ENCODE data around the gene LNX1. TPM values are rescaled to one million over a fixed set of nuclear protein-coding genes. Genes with fewer than 3 reads are reported as not detected.

LNX1 gene
- total and polyA plus RNA-seq, 2 of the 13 experiments (the other 11 are each of a cell fraction or from before 2014, with no cell fraction given), result 0.49 TPM

DNA sequence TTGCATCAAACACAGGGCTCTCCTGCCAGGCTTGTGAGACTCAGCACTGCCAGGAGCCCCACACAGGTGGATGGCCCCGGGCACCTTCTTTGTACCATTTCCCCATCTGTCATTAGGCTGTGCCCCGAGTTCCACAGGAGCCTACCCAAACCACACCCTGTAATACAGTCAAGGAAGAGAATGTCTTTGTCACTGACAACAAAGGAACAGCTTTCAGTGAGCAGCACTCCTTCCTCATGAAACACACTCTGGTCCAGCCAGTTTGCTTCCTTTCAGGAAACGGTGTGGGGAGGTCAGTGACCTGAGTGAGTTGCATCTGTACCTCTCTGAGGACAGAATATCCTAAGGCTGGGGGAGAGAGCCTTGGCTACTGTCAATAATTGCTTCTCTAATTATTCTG lies 53.7 kb downstream of the LNX1 start:
- FAIRE-seq (no peak), ATAC-seq (no peak), DNase-seq (ENCODE audit: low spot score) (no peak)
- H3K4me3 ChIP-seq (replicated peaks in 1 of 3; ENCODE audit: insufficient read depth in 1 of 3, low read depth in 2 of 3, low read length in 3 of 3), result no peak overlapping the region
- POLR2A ChIA-PET, result no interaction called here
- no peak overlapping the region for H3K27ac ChIP-seq (ENCODE audit: extremely low read length, insufficient read depth, low read length)
- H3K9me3 ChIP-seq (ENCODE audit: low read length), result no peaks in the 10 kb centered on the region
- H3K27me3 ChIP-seq (ENCODE audit: control insufficient read depth in 1 of 2, insufficient read depth in 2 of 2, low read length in 2 of 2), result peaks cover 0 to 4% of the 10 kb centered on the region in 2 experiments; a peak in 1 of 5 replicates
- no peak overlapping the region for H3K4me2 ChIP-seq (ENCODE audit: low read depth, low read length)
- WGBS (ENCODE audit: low lambda C conversion rate), result 14% methylated on average over 3 of the region's 3 CpGs
- intact Hi-C loops (cut with micrococcal nuclease; ENCODE audit: unreplicated experiment) (no loop called here), in situ Hi-C loops (cut with HindIII; ENCODE audit: extremely low pct_ligation_motif_present, low pct_unique_long_range_greater_than_20kb) (no loop called here)
- no peaks in the 10 kb centered on the region for H3K36me3 ChIP-seq (replicated peaks in 1 of 2; ENCODE audit: control insufficient read depth in 1 of 2, insufficient read depth in 2 of 2, low read length in 2 of 2)
- H3K9ac ChIP-seq (ENCODE audit: insufficient read depth, low read depth, low read length), result no peak overlapping the region
- no peaks in the 10 kb centered on the region for H3K79me2 ChIP-seq (ENCODE audit: insufficient read depth, low read length)
- H4K20me1 ChIP-seq (ENCODE audit: insufficient read depth, low read length), result no peaks in the 10 kb centered on the region
- no peak overlapping the region for H2AFZ ChIP-seq (ENCODE audit: low read length)
- CTCF ChIA-PET (ENCODE audit: low intra/inter-chr PET ratio, low total read pairs), result no interaction called here
- no peaks in the 10 kb centered on the region for H3K4me1 ChIP-seq (ENCODE audit: insufficient read depth, low read length)
- no TSS peak for BruUV-seq (replicated peaks)
- no peak for TF ChIP-seq SMAD9 (CRISPR knock-in tag; IDR thresholded peaks at IDR 0.05)
- TF ChIP-seq AKAP8 (CRISPR knock-in tag; IDR thresholded peaks at IDR 0.05), result no peak
- no peak for TF ChIP-seq BCL3 (CRISPR knock-in tag; IDR thresholded peaks at IDR 0.05)
- TF ChIP-seq ARID4A (CRISPR knock-in tag; IDR thresholded peaks at IDR 0.05; ENCODE audit: borderline replicate concordance), result no peak
- no peak for TF ChIP-seq DZIP1 (CRISPR knock-in tag; IDR thresholded peaks at IDR 0.05)
- no peak for TF ChIP-seq TP53 (CRISPR knock-in tag; conservative IDR thresholded peaks at IDR 0.05)
- TF ChIP-seq ELF1 (CRISPR knock-in tag; IDR thresholded peaks at IDR 0.05), result no peak
- TF ChIP-seq KDM2A (CRISPR knock-in tag; IDR thresholded peaks at IDR 0.05; ENCODE audit: borderline replicate concordance, low read depth), result no peak
- no peak for TF ChIP-seq ZNF777 (CRISPR knock-in tag; IDR thresholded peaks at IDR 0.05)

All from HepG2 (cell line).